ENCODE data around the gene PALLD.

- TF ChIP-seq CTCF (IDR thresholded peaks at IDR 0.05) = no peak
- no peak for TF ChIP-seq POLR2A (IDR thresholded peaks at IDR 0.05)
Measured at GRCh38 chr4:168734703-168735678, 238.1 kb downstream of the PALLD start.
